ENCODE results near the gene TBC1D10A.

Gene TBC1D10A

DNA sequence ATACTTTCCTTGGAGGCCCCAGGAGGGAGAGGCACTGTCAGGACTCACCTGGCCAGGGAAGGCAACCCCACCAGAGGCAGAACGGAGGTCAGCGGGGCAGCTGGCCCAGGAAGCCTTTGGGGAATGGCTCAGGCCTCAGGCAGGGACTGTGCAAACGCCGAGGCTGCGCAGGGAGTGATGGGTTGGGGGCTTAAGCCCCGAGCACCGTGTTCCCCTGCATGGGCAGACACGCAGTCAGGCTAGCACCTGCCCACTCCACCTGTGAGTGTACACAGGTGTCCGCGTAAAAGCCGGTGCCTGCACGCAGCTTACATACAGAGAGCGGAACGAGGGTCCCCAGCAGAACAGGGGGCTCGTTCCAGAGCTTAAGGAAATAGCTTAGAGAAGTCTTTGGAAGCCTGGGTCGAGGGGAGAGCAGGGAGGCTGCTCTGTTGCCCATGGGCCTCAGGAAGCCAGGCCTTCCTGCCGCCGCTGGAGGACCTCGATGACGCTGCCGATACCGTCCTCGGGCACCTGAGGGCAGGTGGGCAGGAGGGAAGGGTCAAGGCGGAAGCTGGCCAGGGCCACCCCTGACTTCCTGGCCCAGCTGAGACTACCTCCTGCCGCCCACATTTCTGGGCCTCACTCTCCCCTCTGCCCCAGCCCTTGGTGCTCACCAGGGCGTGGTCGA, 41.4 kb downstream of the TBC1D10A start:
- DNase-seq: no peak

GRCh38 chr22:30284666-30285065, 42.1 kb downstream of the TBC1D10A start:
- DNase-seq: no peak

- no peak for DNase-seq
These were observed 42.6 kb downstream of the TBC1D10A start for GRCh38 chr22:30284172-30284571.

DNA sequence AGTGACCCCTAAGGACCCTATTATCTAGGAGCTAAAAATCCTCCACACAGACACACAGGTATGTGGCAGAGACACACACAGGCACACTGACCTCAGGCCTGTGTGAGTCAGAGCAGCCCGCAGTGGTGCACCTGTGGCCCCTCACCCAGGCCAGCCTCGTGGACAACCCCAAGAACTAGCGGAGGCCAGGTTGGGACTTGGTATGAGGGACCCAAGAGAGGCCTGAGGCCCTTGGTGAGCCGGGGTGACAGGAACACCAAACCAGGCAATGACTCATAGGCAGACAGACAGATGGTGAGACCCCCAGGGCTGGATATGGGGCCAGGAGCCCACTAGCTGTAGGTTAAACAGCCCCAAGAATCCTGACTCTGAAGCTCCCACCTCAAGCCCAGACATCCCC, 43.4 kb downstream of the TBC1D10A start:
- no peak for DNase-seq

DNA sequence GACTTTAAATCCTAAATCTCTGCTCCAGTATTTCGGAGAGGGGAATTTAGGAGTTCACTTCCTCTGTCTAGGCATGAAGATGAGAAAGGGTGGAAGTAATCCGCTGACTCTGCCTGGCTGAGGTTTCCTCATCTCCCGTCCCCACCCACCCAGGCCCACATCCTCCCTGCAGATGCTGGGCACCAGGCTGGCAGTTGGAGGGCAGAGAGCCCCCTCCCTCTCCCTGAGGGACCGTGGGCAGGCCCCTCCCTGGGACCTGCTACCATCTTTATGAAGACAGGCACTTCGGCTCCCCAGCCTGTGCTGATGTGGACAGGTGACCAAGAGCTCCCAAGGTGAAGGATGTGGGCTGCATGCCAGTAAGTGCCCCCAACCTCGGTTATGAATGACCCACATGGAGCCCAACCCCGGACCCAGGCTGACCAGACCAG, 44.1 kb downstream of the TBC1D10A start:
- DNase-seq: no peak

GRCh38 chr22:30280505-30280904, 46.2 kb downstream of the TBC1D10A start:
- no peak for DNase-seq

- no peak for DNase-seq
These were observed 46.8 kb downstream of the TBC1D10A start for GRCh38 chr22:30279932-30280331.

DNA sequence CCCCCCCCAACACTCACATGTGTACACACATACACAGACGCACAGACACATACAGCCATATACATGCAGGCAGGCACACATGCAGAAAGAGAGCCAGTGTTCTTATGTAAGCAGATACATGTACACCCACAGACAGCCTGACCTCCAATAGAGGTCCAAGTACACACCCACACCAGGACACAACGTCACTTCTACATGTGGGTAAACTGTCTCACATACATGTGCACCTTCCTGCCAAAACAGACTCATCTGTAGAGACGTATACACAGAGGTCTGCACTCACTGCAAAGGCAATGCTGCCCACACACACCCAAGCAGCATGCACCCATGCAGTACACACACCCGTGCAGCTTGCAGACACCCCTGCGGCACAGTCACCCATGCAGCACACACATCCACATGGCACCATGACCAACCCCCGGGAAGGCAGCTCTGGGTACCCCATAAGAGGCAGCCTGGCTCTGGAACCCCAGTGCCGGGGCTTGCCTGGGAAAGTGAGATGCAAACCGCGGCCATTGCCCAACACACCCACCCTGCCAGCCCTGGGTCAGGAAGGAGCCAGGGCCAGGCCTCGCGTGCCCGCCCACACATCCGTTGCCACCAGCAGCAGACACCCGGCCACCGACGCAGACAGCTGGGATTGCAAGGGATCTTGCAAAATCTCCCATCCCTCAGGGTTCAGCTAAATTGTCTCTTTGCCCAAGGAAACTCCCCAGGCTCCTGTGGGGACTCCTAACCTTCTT, 47.5 kb downstream of the TBC1D10A start:
- DNase-seq: no peak

DNA sequence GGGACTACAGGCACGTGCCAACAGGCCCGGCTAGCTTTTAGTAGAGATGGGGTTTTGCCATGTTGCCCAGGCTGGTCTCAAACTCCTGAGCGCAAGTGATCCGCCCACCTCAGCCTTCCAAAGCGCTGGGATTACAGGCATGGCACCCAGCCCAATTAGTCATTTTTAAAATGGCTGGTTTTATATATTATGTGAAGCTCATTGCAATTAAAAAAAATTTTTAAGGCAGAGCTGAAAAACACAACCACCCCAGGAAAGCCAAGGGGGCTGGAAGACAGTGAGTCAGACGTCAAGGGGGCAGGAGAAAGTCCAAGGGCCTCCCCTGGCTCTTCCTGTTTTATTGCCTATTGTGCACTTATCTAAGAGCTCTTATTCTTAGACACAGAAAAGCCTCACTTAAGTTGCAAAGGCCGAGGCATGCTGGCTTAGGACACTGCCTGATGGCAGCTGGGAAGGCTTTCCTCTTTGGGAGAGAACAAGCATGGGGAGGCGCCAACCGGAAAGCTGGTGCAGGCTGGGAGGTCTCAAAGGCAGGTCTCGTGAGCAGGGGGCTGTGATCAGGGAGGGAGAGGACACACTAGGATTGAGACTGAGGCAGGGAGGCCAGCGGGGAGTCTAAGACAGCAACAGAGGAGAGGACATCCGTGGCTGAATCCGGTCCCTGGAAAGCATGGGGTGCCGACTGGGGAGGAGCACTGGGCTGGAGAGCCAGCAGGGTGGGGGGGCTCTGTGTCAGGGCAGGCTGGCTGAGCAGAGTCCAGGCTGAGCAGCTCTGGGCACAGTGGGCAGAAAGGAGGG, 49.0 kb downstream of the TBC1D10A start:
- no peak for DNase-seq

- no peak for DNase-seq
These were observed 50.7 kb downstream of the TBC1D10A start for GRCh38 chr22:30276039-30276438.

- DNase-seq: no peak
These were observed 51.1 kb downstream of the TBC1D10A start for GRCh38 chr22:30275625-30276024.

DNA sequence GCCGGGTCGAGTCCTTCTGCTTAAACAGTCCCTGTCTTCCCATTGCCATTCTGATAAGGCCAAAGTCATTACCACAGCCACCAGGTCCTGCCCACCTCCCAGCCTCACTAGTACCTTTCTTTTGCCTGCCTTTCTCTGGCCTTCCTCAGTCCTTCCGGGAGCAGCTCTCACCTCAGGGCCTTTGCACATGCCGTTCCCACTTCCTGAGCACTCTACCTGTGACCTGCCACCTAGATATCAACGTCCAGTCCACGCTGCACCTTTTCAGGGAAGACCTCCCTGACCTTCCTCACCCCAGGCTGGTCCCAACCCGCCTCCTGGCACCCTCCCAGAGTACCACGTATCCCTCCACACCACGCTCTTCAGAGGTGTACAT, 52.3 kb downstream of the TBC1D10A start:
- DNase-seq: no peak

GRCh38 chr22:30273711-30274436, 52.9 kb downstream of the TBC1D10A start:
- DNase-seq: no peak

DNA sequence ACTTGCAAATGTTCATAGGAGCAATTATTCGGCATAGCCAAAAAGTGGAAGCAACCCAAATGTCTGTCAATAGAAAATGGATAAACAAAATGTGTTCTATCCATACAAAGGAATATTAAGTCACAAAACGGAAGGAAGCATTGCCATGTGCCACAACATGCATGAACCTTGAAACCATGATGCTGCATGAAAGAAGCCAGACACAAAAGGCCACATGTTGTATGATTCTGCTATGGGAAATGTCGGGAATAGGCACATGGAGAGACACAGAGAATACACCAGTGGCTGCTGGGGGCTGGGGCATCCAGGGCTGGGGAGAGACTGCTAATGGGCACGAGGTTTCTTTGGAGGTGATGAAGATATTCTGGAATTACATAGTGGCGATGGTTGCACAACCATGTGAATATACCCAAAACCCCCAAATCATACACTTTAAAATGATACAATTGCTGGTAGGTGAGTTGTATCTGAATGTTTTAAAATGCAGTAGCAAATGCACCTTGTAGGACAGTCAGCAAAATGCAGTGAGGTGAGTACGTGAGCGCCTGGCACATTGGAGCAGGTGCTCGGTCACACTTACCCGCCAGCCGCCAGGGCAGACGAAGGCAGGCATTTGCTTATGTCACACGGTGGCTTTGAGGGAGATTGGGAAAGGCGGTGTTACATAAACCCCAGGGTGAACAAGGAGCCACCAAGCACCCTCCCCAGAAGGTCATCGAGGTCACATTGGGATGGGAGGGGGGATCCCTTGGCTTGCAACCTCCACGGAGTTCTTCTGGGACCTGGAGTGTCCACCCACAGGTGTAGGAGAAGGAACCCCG, 53.8 kb downstream of the TBC1D10A start:
- DNase-seq: no peak

- DNase-seq: no peak
These were observed 55.9 kb downstream of the TBC1D10A start for GRCh38 chr22:30270832-30271231.

- no peak for DNase-seq
These were observed 58.4 kb downstream of the TBC1D10A start for GRCh38 chr22:30268331-30268730.

GRCh38 chr22:30267382-30268302, 59.1 kb downstream of the TBC1D10A start:
- DNase-seq: no peak

- no peak for DNase-seq
These were observed 60.0 kb downstream of the TBC1D10A start, which contains the start of gene OSM for GRCh38 chr22:30266445-30267381. Gene OSM, minus strand, starts transcription at chr22:30266851. Its CDS starts 52 bp downstream, at chr22:30266799.

GRCh38 chr22:30265823-30266444, 60.8 kb downstream of the TBC1D10A start:
- DNase-seq: no peak
